ENCODE data around the gene TUBB2A. TPM values are rescaled to one million over a fixed set of nuclear protein-coding genes. Genes with fewer than 3 reads are reported as not detected.
"Not testable (repeated sequence)": the region's sequence is repeated elsewhere in the genome, so short reads cannot be mapped to it uniquely, and the experiment has no call there.

TUBB2A gene
- total RNA-seq, 1 donor from 2014 or later: 37.1 TPM

- TF ChIP-seq, protein P1, sequence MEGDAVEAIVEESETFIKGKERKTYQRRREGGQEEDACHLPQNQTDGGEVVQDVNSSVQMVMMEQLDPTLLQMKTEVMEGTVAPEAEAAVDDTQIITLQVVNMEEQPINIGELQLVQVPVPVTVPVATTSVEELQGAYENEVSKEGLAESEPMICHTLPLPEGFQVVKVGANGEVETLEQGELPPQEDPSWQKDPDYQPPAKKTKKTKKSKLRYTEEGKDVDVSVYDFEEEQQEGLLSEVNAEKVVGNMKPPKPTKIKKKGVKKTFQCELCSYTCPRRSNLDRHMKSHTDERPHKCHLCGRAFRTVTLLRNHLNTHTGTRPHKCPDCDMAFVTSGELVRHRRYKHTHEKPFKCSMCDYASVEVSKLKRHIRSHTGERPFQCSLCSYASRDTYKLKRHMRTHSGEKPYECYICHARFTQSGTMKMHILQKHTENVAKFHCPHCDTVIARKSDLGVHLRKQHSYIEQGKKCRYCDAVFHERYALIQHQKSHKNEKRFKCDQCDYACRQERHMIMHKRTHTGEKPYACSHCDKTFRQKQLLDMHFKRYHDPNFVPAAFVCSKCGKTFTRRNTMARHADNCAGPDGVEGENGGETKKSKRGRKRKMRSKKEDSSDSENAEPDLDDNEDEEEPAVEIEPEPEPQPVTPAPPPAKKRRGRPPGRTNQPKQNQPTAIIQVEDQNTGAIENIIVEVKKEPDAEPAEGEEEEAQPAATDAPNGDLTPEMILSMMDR (IDR thresholded peaks at IDR 0.05; ENCODE audit: unreplicated experiment): no peak
- no peak overlapping the region for H3K27ac Mint-ChIP-seq
- peaks cover 8% of the 10 kb centered on the region for H3K27me3 Mint-ChIP-seq
- no peaks in the 10 kb centered on the region for H3K36me3 Mint-ChIP-seq (ENCODE audit: insufficient read depth)
- no peak overlapping the region for H3K4me3 Mint-ChIP-seq (ENCODE audit: low read depth)
- DNase-seq (ENCODE audit: low spot score, unreplicated experiment): no peak
- no peaks in the 10 kb centered on the region for H3K9me3 Mint-ChIP-seq (ENCODE audit: low read depth)
- peaks cover 9% of the 10 kb centered on the region for H3K4me1 Mint-ChIP-seq (ENCODE audit: low read depth)
Observed at GRCh38 chr6:3176562-3177355, 19.4 kb upstream of the TUBB2A start.

DNA sequence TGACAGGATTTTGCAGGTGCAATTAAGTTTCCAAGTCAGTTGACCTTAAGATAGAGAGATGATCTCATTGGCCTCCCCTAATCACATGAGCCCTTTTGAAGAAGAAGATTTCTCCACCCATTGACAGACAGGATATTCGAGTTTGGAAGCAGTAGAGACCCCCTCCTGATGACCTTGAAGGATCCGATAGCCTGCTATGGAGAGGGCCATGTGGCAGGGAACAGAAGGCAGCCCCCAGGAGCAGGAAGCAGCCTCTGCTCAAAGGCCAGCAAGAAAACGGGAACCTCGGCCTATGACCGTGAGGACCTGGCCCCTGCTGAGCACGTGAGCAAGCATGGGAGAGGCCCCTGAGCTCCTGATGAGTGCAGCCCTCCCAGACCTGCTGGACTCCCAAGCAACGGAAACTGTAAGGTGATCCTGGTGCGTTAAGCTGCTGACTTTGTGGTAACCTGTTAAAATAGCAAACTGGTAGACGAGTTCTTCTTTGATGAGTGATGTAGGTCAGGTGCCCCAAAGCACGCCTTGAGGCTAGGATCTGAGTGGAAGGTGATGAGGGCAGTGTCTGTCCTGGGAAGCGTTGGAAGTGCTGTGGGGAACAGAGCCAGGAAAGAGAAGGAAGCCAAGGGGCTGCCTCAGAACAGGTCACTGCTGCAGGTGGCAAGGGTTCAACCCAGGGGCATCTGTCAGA, 18.5 kb upstream of the TUBB2A start:
- H3K27me3 Mint-ChIP-seq: peaks cover 8% of the 10 kb centered on the region
- H3K4me3 Mint-ChIP-seq (ENCODE audit: low read depth): no peak overlapping the region
- peaks cover 9% of the 10 kb centered on the region for H3K4me1 Mint-ChIP-seq (ENCODE audit: low read depth)
- no peaks in the 10 kb centered on the region for H3K9me3 Mint-ChIP-seq (ENCODE audit: low read depth)
- H3K36me3 Mint-ChIP-seq (ENCODE audit: insufficient read depth): no peaks in the 10 kb centered on the region
- no peak overlapping the region for H3K27ac Mint-ChIP-seq
- TF ChIP-seq, protein P1 (IDR thresholded peaks at IDR 0.05; ENCODE audit: unreplicated experiment): no peak
- no peak for DNase-seq (ENCODE audit: low spot score, unreplicated experiment)

- H3K4me3 Mint-ChIP-seq (ENCODE audit: low read depth); H3K9me3 Mint-ChIP-seq (ENCODE audit: low read depth); H3K36me3 Mint-ChIP-seq (ENCODE audit: insufficient read depth); H3K4me1 Mint-ChIP-seq (ENCODE audit: low read depth); H3K27ac Mint-ChIP-seq; H3K27me3 Mint-ChIP-seq; DNase-seq (ENCODE audit: low spot score, unreplicated experiment): not testable (repeated sequence)
Observed at GRCh38 chr6:3173636-3174089, 16.3 kb upstream of the TUBB2A start.

DNA sequence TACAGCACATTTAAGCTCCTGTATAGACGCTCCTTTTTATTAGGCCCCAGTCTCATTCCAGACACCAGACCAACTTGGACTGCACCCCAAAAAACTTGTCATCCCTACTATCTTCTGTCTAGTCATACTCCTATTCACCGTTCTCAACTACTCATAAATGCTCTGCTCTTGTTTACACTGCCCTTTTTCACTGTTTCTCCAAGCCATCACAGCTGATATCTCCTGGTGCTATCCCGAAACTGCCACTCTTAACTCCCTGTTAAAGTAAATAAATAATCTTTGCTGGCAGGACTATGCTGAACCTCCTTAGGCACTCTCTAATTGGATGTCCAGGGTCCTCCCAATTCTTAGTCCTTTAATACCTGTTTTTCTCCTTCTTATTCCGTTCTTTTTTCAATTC, 15.4 kb upstream of the TUBB2A start:
- not testable (repeated sequence) for H3K27ac Mint-ChIP-seq; H3K36me3 Mint-ChIP-seq (ENCODE audit: insufficient read depth); H3K4me1 Mint-ChIP-seq (ENCODE audit: low read depth); H3K4me3 Mint-ChIP-seq (ENCODE audit: low read depth); DNase-seq (ENCODE audit: low spot score, unreplicated experiment); H3K27me3 Mint-ChIP-seq; H3K9me3 Mint-ChIP-seq (ENCODE audit: low read depth)

DNA sequence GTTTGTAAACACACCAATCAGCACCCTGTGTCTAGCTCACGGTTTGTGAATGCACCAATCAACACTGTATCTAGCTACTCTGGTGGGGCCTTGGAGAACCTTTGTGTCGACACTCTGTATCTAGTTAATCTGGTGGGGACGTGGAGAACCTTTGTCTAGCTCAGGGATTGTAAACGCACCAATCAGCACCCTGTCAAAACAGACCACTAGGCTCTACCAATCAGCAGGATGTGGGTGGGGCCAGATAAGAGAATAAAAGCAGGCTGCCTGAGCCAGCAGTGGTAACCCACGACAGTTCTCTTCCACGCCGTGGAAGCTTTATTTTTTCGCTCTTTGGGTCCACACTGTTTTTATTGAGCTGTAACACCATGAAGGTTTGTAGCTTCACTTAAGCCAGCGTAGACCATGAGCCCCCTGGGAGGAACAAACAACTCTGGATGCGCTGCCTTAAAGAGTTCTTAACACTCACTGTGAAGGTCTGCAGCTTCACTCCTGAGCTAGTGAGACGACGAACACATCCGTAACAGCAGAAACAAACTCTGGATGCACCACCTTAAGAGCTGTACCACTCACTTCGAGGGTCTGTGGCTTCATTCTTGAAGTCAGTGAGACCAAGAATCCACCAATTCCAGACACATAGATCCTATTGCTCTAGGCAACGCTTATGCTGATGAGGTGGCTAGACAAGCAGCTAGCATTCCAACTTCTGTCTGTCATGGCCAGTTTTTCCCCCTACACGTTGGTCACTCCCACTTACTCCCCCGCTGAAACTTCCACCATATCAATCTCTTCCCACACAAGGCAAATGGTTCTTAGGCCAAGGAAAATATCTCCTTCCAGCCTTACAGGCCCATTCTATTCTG, 14.2 kb upstream of the TUBB2A start:
- not testable (repeated sequence) for H3K36me3 Mint-ChIP-seq (ENCODE audit: insufficient read depth); H3K4me3 Mint-ChIP-seq (ENCODE audit: low read depth); H3K27ac Mint-ChIP-seq; H3K9me3 Mint-ChIP-seq (ENCODE audit: low read depth); H3K4me1 Mint-ChIP-seq (ENCODE audit: low read depth); DNase-seq (ENCODE audit: low spot score, unreplicated experiment)
- H3K27me3 Mint-ChIP-seq: peaks cover 20% of the 10 kb centered on the region

DNA sequence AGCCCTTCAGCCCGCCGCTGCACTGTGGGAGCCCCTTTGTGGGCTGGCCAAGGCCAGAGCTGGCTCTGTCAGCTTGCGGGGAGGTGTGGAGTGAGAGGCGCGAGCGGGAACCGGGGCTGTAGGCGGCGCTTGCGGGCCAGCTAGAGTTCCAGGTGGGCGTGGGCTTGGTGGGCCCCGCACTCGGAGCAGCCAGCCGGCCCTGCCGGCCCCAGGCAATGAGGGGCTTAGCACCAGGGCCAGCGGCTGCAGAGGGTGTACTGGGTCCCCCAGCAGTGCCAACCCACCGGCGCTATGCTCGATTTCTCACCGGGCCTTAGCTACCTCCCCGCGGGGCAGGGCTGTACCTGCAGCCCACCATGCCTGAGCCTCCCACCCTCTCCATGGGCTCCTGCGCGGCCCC, 13.3 kb upstream of the TUBB2A start:
- H3K27ac Mint-ChIP-seq; H3K9me3 Mint-ChIP-seq (ENCODE audit: low read depth); DNase-seq (ENCODE audit: low spot score, unreplicated experiment); H3K36me3 Mint-ChIP-seq (ENCODE audit: insufficient read depth); H3K4me1 Mint-ChIP-seq (ENCODE audit: low read depth); H3K4me3 Mint-ChIP-seq (ENCODE audit: low read depth): not testable (repeated sequence)
- peaks cover 25% of the 10 kb centered on the region for H3K27me3 Mint-ChIP-seq

DNA sequence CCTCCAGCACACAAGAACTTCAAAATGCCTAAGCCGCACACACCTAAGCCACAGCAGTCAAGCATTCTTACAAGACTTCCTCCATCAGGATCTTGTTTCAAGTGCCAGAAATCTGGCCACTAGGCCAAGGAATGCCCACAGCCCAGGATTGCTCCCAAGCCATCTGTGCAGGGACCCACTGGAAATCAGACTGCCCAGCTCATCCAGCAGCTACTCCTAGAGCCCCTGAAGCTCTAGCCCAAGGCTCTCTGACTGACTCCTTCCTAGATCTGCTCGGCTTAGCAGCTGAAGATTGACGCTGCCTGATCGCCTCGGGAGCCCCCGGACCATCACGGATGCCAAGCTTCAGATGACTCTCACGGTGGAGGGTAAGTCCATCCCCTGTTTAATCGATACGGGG, 10.7 kb upstream of the TUBB2A start:
- peaks cover 31% of the 10 kb centered on the region for H3K27me3 Mint-ChIP-seq
- DNase-seq (ENCODE audit: low spot score, unreplicated experiment); H3K36me3 Mint-ChIP-seq (ENCODE audit: insufficient read depth); H3K9me3 Mint-ChIP-seq (ENCODE audit: low read depth); H3K4me1 Mint-ChIP-seq (ENCODE audit: low read depth); H3K27ac Mint-ChIP-seq; H3K4me3 Mint-ChIP-seq (ENCODE audit: low read depth): not testable (repeated sequence)

- H3K9me3 Mint-ChIP-seq (ENCODE audit: low read depth); H3K27ac Mint-ChIP-seq; H3K4me3 Mint-ChIP-seq (ENCODE audit: low read depth); DNase-seq (ENCODE audit: low spot score, unreplicated experiment); H3K36me3 Mint-ChIP-seq (ENCODE audit: insufficient read depth); H3K4me1 Mint-ChIP-seq (ENCODE audit: low read depth): not testable (repeated sequence)
- peaks cover 40% of the 10 kb centered on the region for H3K27me3 Mint-ChIP-seq
Observed at GRCh38 chr6:3166535-3167225, 9.3 kb upstream of the TUBB2A start.

Measured in progenitor cell of endocrine pancreas (in vitro differentiated cells).